WTC11 (cell line): ENCODE measurements around the gene ZNF74.
"Not testable (repeated sequence)": the region's sequence is repeated elsewhere in the genome, so short reads cannot be mapped to it uniquely, and the experiment has no call there.

Source experiments
- ATF1 ChIP-seq: sonication (generic); formaldehyde crosslinking; IDR thresholded peaks from 2 replicates; pipeline ENCODE4 v1.8.1; 2023; ENCODE audit warnings: mild to moderate bottlenecking, moderate library complexity, missing genetic modification reagents
- JUN ChIP-seq: sonication (generic); formaldehyde crosslinking; IDR thresholded peaks from 2 replicates; pipeline ENCODE4 v1.8.0; 2023; ENCODE audit warnings: mild to moderate bottlenecking, missing genetic modification reagents
- NR1H2 ChIP-seq: sonication (generic); formaldehyde crosslinking; IDR thresholded peaks from 2 replicates; pipeline ENCODE4 v1.9.0; 2021; ENCODE audit warnings: mild to moderate bottlenecking, moderate library complexity, missing genetic modification reagents
- STAT6 ChIP-seq: sonication (generic); formaldehyde crosslinking; conservative IDR thresholded peaks from 2 replicates; pipeline ENCODE4 v1.8.1; 2023; ENCODE audit warnings: mild to moderate bottlenecking, low read depth, missing genetic modification reagents, moderate library complexity
- TF ChIP-seq, protein P1 (sequence below): fragments of 200-600 bp; IDR thresholded peaks from 2 replicates; pipeline ENCODE4 v1.8.0; 2022; ENCODE audit warnings: antibody characterized with exemption

DNA sequence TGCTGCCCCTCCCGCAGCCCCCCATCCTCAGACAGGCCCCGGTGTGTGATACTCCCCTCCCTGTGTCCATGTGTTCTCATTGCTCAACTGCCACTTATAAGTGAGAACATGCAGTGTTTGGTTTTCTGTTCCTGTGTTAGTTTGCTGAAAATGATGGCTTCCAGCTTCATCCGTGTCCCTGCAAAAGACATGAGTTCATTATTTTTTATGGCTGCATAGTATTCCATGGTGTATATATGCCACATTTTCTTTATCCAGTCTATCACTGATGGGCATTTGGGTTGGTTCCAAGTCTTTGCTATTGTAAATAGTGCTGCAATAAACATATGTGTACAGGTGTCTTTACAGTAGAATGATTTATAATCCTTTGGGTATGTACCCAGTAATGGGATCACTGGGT is 21.3 kb downstream of the ZNF74 start:
- not testable (repeated sequence) for TF ChIP-seq ATF1; NR1H2 (CRISPR knock-in tag); STAT6 (CRISPR knock-in tag); JUN (CRISPR knock-in tag)
- TF ChIP-seq, protein P1, sequence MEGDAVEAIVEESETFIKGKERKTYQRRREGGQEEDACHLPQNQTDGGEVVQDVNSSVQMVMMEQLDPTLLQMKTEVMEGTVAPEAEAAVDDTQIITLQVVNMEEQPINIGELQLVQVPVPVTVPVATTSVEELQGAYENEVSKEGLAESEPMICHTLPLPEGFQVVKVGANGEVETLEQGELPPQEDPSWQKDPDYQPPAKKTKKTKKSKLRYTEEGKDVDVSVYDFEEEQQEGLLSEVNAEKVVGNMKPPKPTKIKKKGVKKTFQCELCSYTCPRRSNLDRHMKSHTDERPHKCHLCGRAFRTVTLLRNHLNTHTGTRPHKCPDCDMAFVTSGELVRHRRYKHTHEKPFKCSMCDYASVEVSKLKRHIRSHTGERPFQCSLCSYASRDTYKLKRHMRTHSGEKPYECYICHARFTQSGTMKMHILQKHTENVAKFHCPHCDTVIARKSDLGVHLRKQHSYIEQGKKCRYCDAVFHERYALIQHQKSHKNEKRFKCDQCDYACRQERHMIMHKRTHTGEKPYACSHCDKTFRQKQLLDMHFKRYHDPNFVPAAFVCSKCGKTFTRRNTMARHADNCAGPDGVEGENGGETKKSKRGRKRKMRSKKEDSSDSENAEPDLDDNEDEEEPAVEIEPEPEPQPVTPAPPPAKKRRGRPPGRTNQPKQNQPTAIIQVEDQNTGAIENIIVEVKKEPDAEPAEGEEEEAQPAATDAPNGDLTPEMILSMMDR = not testable (repeated sequence)
